Measurements from ENCODE around the gene PHF12. TPM values are rescaled to one million over a fixed set of nuclear protein-coding genes. Genes with fewer than 3 reads are reported as not detected.

PHF12 gene
- total RNA-seq, 1 donor from 2014 or later = 7.1 TPM

GRCh38 chr17:28863953-28864352, 87.4 kb downstream of the PHF12 start:
- no peak for TF ChIP-seq CTCF (IDR thresholded peaks at IDR 0.05; ENCODE audit: insufficient read depth, low read length, severe bottlenecking)
- Histone ChIP-seq H3K36me3 (ENCODE audit: control insufficient read depth, insufficient read depth, low read length) (peaks cover 7% of the 10 kb centered on the region), H3K4me3 (ENCODE audit: low read depth, low read length) (no peak overlapping the region), H3K27me3 (ENCODE audit: control insufficient read depth, insufficient read depth, low read length) (no peaks in the 10 kb centered on the region)
- DNase-seq (ENCODE audit: low read depth) (no peak), FAIRE-seq (no peak)

GRCh38 chr17:28862561-28862960, 88.8 kb downstream of the PHF12 start:
- H3K4me3 ChIP-seq (ENCODE audit: low read depth, low read length) = no peak overlapping the region
- no peak for DNase-seq (ENCODE audit: low read depth)
- TF ChIP-seq CTCF (IDR thresholded peaks at IDR 0.05; ENCODE audit: insufficient read depth, low read length, severe bottlenecking) = no peak
- no peaks in the 10 kb centered on the region for H3K27me3 ChIP-seq (ENCODE audit: control insufficient read depth, insufficient read depth, low read length)
- H3K36me3 ChIP-seq (ENCODE audit: control insufficient read depth, insufficient read depth, low read length) = peaks cover 17% of the 10 kb centered on the region
- no peak for FAIRE-seq

- Histone ChIP-seq H3K27me3 (ENCODE audit: control insufficient read depth, insufficient read depth, low read length) (no peaks in the 10 kb centered on the region), H3K4me3 (ENCODE audit: low read depth, low read length) (no peak overlapping the region), H3K36me3 (ENCODE audit: control insufficient read depth, insufficient read depth, low read length) (peaks cover 19% of the 10 kb centered on the region)
- TF ChIP-seq CTCF (IDR thresholded peaks at IDR 0.05; ENCODE audit: insufficient read depth, low read length, severe bottlenecking) = no peak
- FAIRE-seq = no peak
- DNase-seq (ENCODE audit: low read depth) = no peak
Measured at GRCh38 chr17:28861393-28862203, 89.7 kb downstream of the PHF12 start.

- FAIRE-seq = no peak
- Histone ChIP-seq H3K4me3 (ENCODE audit: low read depth, low read length) (no peak overlapping the region), H3K36me3 (ENCODE audit: control insufficient read depth, insufficient read depth, low read length) (peaks cover 19% of the 10 kb centered on the region), H3K27me3 (ENCODE audit: control insufficient read depth, insufficient read depth, low read length) (no peaks in the 10 kb centered on the region)
- DNase-seq (ENCODE audit: low read depth) = no peak
- no peak for TF ChIP-seq CTCF (IDR thresholded peaks at IDR 0.05; ENCODE audit: insufficient read depth, low read length, severe bottlenecking)
Measured at GRCh38 chr17:28860363-28860808, 90.9 kb downstream of the PHF12 start.

- no peak for TF ChIP-seq CTCF (IDR thresholded peaks at IDR 0.05; ENCODE audit: insufficient read depth, low read length, severe bottlenecking)
Measured at GRCh38 chr17:28858801-28859355, 92.4 kb downstream of the PHF12 start.

More at GRCh38 chr17:28858801-28859355, 92.4 kb downstream of the PHF12 start:
- no peak for FAIRE-seq
- Histone ChIP-seq H3K4me3 (ENCODE audit: low read depth, low read length) (no peak overlapping the region), H3K27me3 (ENCODE audit: control insufficient read depth, insufficient read depth, low read length) (no peaks in the 10 kb centered on the region), H3K36me3 (ENCODE audit: control insufficient read depth, insufficient read depth, low read length) (peaks cover 19% of the 10 kb centered on the region)
- DNase-seq (ENCODE audit: low read depth) = no peak

Data from bronchial epithelial cell (primary cell).